ENCODE measurements around the gene MXRA7.

GRCh38 chr17:76723812-76724211, 13.0 kb upstream of the MXRA7 start:
- TF ChIP-seq POLR2A (IDR thresholded peaks at IDR 0.05) (no peak), CTCF (IDR thresholded peaks at IDR 0.05) (no peak)
